CD4-positive, alpha-beta T cell treated with Interleukin-17A for 4 hours (primary cell): Measurements from ENCODE around the gene PRKCH.
A peak's percentile ranks its signal among the peaks of the same experiment; 100 is the strongest.

Experiments
- DNase-seq: peaks from one replicate; pipeline ENCODE4 v3.0.0-alpha.2; 2020; ENCODE audit warnings: mixed read lengths

The PRKCH gene

DNA sequence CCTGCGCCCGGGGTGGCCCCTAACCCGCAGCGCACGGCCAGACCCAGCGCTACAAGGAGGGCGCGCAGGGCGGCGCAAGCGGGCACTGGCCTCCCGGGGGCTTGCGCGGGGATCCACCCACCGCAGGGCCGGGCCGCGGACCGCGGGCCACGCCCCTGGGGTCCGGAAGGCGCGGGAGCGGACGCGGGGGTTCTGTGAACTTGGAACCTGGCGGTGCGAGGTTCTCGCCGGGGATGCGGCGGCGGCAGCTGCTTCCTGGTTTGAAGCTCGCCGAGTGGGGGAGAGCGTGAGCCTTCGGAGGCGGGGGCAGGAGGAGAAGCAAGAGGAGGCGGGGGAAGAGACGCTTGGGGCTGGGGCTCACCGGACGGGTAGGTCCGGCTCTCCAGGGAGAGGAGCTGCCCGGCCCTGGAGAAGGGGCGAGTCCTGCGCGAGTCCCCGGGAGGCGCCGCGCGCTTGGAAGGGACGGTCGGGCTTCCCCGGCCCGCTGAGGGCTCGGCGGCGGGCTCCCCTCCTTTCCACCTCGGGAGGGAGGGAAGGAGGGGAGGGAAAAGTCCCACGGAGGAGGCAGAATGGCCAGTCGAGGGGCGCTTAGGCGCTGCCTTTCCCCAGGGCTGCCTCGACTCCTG, at the start of gene PRKCH:
PRKCH (plus strand) TSS at position 195 of the 626 bp plus-strand sequence. CDS start 523 bp downstream, outside the sequence.
- DNase-seq = peak; percentile 91

DNA sequence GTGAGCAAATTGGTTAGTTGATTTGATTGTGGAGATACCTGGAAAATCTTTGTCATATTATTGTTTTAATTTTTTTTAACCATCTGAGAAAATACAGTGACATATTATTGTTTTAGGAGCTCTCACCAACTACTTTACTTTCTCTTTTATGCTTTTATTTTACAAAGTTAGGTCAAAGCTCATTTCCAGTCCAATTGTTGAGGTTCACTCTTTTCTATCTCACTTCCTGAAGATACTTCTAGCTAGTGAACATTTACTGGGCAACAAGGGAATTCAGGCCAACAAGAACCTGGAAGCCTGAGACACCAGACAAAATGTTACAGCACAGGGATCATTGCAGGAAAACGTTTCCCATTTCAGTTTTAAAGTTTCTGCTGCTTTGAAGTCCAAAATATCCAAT, 44.1 kb upstream of the PRKCH start:
- DNase-seq = no peak

DNA sequence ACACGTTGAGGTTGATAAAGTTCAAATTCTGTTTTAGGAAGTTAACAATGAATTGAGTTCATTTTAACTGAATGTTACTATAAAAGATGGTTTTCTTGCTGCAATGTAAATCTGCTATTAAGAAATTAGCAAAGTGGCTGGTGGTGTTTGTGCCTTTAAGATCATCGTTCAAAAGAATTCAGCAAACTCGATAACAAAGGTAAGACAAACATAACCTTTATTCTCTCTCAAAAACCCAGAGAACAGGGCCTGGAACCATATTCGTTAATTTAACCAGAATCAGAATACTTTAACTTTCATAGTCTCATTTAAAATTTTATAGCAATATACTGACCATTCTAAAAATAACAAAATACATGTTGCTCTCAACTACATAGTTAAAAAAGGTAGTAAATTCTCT, 43.6 kb upstream of the PRKCH start:
- no peak for DNase-seq

DNA sequence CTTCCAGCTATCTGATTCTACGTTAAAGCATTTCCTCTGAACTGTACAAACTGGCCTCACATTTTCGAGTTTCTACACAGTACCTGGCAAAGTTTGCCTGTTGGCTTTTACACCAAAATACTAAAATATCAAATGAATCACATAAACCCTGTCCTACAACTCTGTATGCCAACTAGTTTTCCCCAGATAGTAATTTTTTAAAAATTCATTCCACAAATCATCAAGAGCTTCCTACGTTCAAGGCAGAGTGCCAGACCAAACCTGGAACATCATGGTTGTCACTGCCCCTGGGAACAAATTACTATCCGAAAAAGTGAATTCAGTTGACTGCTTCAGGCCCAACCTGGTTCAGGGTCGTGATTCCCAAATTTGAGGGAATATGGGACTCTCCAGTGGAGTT, 42.3 kb upstream of the PRKCH start:
- DNase-seq = no peak

DNA sequence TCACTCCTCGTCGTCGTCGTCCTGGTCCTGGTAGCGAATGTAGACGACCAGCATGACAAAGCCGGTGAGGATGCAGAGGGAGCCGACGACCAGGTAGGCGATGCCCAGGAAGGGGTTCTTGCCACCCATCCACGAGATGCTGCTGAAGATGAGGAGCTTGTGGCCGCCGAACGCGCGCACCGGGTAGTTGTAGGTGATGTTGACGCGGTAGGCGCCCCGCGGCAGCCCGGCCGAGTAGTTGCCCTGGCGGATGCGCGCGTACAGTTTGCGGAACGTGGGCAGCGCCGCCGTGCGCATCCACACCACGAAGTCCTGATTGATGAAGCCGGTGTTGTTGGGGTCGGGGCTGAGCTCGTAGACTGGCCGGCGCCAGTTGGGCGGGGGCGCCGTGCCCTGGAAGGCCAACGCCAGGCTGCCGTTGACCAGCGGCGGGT, 41.3 kb upstream of the PRKCH start:
- peak; percentile 58 for DNase-seq

DNA sequence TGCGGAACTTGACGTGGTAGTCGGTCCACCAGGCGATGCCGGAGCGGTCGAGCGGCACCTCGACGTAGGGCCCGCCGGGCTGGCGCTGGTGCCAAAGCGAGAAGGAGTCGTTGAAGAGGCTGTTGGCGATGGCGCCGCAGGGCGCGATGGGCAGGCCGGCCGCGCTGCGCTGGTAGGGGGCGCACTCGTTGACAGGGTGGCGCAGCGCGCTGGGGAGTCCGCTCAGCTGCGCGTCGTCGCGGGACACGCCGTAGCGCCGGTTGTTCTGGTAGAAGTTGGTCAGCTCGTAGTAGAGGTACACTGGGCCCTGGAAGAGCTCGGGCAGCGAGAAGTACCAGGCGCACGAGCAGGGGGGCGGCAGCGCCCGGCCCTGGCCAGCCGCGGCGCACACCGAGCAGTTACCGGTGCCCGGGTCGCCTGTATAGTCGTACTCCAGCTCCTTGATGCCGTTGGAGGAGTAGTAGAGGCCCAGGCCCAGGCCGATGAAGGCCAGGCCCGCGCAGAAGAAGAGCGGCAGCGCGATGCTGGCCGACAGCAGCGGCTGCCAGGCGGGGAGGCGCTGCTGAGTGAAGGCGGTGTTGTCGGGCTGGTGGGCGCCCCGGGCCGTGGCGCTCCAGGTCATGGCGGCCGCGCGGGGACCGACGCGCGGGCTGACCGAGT, 40.7 kb upstream of the PRKCH start:
- peak; percentile 88 for DNase-seq

DNA sequence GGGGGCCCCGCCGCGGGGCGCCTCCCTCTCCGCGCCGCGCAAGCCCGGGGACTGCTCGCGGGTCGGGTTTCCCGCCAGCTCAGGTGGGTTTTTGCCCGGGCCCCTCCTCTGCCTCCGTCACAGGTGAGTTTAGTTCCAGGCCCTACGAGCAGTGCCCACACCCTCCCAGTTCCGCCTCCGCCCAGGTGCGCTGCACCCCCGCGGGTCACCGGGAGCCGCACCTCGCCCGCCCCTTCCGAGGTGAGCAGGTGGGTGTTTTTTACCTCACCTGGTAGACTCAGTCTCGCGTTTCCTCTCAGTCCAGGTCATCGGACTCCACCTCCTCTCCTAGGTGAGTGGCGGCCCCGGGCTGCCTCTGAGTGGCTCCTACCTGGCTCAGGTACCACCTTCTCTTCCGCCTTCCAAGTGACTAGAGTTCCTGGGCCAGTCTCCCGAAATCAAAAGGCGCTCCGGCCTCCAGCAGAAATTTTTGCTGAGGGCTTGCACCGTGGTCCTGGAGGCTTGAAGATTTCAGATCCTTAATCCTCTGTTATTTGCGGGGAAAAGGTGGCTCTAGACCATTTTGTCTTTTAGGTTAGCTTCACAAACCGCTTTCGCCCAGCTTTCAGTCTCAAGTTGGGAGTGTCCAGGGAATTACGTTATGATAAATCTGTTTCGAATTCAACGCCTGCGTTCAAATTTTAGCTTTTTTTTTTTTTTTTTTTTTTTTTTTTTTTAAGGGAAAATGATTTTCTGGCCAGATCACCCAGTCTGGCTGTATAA, 40.0 kb upstream of the PRKCH start, which contains the start of gene TMEM30B:
TMEM30B (minus strand) TSS at position 153 of the 762 bp plus-strand sequence. CDS start 191 bp downstream, outside the sequence.
- DNase-seq = peak; percentile 59

DNA sequence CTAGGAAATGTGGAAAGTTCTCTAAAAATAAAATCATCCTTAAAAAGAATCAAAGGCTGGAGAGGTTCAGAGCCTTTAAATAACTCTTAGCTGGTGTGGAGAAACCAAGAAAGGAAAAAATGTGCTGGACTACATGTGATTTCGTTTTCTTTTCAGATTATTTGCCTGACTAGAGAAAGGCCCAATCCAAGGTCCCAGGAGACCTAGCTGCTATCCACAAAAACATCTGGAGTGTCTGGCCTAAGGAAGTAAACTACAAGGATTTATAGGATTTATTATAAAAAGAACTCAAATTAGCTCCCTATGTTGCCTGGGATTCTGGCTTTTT, 39.5 kb upstream of the PRKCH start:
- no peak for DNase-seq

DNA sequence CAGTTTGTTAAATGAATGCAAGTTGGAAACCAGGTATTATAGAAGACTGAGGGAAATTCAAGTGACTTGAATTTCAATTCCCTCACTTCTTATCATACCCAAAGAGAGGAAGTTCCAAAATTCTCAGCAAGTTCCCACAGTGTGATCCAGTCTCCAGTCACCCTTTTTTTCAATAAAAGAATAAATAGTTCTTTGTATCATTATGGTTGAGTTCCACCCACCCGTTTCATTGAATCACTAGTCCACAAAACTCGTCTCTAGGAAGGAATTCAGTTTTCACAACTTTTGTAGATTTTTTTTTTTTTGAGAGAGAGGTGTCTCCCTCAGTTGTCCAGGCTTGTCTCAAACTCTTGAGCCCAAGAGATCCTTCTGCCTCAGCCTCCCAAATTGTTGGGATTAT, 38.6 kb upstream of the PRKCH start:
- no peak for DNase-seq

DNA sequence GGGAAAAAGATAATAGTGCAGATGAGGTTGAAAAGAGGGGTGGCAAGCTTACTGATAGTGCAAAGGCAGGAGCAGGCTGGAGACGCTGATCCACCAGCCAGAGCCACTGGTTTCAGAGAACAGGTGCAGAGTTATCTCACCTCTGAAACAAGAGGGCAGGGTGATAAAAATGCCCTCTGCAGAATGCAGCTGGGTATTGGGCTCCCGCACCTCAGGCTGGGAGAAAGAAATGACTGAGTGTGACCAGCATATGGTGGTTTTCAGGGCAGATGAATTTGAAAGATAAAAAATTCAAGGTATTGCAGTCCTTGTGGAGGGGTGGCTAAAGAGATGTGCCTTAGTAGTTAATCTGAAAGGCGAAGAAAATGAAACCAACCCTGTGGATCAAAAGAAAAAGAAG, 37.4 kb upstream of the PRKCH start:
- no peak for DNase-seq

DNA sequence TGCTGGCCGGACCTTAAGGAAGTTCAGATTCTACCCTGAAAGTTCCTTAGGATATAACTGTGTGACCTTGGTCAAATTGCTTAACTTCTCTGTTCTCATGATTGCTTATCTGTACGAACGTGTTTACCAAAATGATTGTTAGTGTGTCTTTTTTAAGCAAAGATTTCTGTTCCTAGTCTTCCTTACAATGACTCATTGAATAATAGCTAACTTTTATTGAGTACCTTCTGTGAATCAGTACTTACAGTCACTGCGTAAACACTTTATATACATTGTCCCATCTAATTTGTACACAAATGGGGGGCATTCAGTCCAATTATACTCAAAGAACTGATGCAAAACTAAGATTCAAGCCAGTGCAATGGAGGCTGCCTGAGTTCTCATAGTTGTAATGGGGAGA, 36.0 kb upstream of the PRKCH start:
- no peak for DNase-seq

DNA sequence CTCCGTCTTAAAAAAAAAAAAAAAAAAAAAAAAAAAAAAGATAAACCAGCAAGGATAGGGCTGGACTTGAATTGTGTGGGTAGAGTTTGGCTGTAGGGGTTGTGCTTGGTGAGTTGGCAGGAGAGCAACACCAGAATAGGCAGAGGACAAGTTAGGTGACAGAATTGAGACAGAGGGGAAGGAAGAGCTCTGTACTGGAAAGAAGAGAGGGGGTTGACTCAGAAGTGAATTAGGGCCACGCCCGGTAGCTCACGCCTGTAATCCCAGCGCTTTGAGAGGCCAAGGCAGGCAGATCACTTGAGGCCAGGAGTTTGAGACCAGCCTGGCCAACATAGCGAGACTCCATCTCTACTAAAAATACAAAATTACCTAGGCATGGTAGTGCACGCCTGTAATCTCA, 34.2 kb upstream of the PRKCH start:
- no peak for DNase-seq

DNA sequence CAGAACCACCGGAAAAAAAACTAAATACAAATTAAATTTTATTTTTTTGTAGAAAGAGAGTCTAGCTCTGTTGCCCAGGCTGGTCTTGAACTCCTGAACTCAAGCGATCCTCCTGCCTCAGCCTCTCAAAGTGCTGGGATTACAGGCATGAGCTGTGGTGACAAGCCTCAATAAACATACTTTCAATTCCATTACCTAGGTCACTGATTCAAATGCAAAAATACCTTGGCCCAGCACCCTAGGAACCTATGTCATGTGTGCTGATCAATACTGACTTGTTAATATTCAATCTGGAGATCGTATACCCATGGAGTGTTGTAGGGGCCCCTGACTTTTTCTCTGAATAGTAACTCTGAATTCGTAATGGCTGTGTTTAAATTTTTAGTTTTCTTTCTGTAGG, 33.2 kb upstream of the PRKCH start:
- no peak for DNase-seq

DNA sequence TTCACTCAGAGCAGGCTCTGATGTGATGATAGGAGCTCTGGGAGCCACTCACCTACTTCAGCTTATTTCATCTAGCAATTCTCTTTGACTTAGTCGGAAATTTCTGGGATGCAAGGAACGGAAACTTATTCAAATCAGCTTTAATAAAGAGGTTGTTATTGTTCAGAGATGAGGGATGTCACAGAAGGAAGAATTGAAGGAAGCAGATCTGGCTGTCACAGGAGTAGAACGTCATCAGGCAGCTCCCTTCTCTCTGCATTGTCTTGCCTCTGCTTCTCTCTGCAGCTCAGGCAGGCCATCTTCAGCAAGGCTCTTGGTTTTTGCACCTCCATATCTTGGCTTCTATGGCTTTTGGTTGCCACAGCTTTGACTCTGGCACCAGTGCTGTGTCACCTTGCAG, 32.7 kb upstream of the PRKCH start:
- no peak for DNase-seq

DNA sequence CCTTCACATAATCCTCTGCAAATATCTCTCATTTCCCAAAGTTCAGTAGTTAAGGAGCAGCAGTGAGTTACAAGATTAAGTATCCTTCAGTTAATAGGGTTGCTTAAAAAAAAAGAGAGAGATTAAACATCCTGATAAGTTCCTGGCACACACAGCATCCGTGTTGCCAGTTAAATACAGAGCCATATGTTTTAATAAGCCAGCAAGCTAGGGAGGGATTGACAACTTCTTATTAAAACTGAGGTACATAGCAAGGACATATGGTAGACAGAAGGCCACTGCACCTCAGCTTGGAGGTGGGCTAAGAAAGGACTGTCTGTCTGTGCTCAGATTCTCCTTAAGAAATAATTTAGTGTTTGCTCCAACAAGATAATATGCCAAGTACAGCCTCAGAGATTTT, 30.7 kb upstream of the PRKCH start:
- no peak for DNase-seq

DNA sequence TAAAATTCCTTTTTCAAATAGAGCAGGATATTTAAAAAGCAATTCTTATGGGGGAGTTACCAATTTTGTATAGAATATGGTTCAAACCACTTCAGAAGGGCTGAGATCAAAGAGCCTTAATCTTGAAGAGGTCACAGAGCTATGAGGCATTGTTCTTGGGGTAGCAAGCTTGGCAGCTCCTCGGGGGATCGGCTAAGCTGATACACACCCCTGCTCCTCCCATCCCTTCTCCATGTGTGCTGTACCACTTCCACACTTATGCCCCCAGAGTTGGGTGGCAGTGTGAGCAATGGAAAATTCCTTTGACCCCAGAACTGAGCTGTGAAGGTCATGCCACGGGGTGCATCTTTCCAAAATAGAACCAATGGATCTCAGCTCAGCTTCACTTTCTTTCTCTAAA, 25.2 kb upstream of the PRKCH start:
- DNase-seq = no peak

DNA sequence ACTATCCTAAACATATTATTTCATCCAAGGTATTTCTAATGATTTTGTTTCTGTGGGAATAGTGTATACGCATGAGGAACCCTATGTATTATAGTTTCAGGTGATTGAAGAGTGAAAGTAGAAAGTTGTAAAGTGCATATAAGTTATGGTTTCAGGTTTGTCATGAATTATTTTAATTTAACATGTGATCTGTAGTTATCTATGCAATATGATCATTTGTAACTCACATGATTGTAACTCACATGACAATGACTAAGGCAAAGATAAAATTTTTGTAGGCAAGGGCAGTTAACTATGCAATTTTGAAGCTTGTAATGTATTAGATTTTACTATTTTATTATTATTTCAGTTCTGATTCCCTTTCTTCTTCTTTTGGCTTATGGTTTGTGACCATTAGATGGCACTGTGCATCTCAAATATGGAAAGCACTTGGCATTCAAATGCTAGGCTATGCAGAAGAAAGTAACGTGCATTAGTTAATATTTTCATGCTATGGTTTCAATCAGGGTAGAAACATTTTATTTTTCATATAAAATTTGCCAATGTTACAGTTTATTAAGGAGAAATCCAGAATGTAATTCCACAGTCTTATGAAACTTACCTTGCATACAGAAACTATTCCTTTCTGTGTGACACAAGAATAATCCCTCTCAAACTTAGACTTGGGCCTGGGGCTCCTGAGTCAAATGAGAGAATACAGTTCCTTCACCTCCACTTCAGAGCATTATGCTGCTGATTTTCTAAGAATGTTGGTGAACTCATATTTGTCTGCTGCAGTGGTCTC, 24.5 kb upstream of the PRKCH start:
- DNase-seq = no peak

DNA sequence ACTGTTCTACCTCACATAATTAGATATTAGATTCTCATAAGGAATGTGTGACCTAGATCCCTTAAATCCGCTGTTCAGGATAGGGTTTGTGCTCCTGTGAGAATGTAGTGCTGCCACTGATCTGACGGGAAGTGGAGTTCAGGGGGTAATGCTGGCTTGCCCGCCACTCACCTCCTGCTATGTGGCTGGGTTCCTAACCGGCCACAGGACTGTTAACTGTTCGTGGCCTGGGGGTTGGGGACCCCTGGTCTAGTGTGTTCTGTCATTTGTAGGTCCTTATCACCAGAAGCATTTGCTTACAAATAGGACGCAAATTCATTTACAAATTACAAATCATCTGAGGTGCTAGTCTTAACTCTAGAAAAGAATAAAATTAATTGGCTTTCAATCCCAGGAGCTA, 23.8 kb upstream of the PRKCH start:
- no peak for DNase-seq

DNA sequence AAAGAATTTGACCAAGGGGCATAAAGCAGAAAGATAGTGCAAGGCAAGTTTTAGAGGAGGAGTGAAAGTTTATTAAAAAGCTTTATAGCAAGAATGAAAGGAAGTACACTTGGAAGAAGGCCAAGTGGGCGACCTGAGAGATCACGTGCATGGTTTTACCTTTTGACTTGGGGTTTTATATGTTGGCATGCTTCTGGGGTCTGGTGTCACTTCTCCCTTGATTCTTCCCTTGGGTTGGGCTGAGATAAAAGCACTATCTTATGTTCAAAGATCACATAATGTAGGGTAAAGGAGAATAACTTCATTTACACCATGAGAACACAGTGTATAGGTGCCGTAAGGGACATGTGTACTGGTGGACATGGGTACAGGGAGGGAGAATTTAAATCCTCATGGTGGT, 22.6 kb upstream of the PRKCH start:
- peak; percentile 56 for DNase-seq

DNA sequence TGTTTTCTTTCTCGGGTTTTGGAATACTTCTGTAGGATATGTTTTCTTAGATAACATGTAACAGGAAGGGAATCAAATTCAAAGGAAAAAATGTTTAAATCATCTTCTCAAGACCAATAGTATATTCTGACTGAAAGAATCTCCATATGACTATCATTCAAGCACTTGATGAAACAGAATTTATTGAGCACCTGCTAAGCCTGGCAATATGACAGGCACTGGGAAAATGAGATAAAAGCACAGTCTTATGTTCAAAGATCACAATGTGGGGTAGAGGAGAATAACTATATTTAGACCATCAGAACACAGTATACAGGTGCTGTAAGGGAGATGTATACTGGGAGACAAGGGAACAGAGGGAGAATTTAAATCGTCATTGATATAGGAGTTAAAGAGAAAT, 21.2 kb upstream of the PRKCH start:
- DNase-seq = no peak

DNA sequence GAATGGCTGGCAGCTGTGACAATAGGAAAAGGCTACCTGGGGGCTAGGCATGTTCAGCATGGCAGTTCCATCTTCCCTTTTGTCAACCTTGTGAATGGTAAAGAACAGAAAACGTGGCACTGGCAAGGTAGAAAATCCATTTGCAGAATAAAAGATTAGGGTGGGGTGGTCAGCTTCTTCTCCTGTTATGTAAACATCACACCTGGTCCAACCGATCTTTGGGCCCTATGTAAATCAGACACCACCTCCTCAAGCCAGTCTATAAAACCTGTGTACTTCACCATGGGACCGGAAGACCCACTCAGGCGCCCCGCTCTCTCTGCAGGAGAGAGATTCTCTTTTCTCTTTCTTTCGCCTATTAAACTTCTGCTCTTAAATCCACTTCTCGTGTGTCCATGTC, 20.6 kb upstream of the PRKCH start:
- no peak for DNase-seq

DNA sequence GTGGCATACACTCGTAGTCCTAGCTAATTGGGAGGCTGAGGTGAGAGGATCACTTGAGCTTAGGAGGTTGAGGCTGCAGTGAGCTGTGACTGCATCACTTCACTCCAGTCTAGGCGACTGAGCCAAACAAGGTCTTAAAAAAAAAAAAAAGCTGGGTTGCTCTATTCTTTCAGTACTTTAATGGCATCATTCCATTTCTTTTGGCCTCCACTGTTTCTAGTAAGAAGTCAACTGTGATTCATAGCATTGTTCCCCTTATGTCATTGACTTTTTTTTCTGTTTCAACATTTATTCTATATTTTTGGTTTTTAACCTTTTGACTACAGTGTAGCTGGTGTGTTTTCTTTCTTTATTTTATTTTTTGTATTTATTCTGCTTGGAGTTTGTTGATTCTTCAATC, 16.7 kb upstream of the PRKCH start:
- DNase-seq = no peak

DNA sequence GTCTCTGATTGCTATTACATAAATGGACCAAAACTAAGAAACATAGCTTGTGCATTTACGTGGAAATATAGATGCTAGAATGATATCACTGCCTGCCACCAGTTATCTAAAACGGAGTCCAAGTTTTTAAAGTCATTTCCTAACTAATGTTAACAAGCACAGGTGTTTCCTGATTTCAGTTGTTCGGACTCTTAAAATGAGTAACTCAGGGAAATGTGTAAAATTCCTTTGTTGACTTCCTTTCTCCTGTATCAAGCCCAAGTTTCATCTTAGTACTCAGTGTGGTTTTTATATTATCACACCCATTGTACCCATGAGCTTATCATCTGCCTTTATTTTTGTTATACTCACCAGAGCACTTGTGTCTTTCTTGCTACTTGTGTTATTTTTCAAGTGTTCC, 13.2 kb upstream of the PRKCH start:
- DNase-seq = no peak
